GM23248 (cell line): Measurements from ENCODE around the gene LIN28B.

ENCODE experiments used
- EZH2 ChIP-seq: fragments of 200-600 bp; sonication (generic); IDR thresholded peaks from 2 replicates; pipeline ENCODE4 v1.6.1; 2018; ENCODE audit warnings: antibody characterized with exemption, mild to moderate bottlenecking; ENCODE audit not compliant: insufficient read depth, poor library complexity, severe bottlenecking
- EZH2phosphoT487 ChIP-seq: fragments of 200-600 bp; sonication (generic); IDR thresholded peaks from 2 replicates; pipeline ENCODE4 v1.6.1; 2018; ENCODE audit warnings: antibody characterized with exemption, moderate library complexity, mild to moderate bottlenecking, low read depth; ENCODE audit not compliant: insufficient read depth

DNA sequence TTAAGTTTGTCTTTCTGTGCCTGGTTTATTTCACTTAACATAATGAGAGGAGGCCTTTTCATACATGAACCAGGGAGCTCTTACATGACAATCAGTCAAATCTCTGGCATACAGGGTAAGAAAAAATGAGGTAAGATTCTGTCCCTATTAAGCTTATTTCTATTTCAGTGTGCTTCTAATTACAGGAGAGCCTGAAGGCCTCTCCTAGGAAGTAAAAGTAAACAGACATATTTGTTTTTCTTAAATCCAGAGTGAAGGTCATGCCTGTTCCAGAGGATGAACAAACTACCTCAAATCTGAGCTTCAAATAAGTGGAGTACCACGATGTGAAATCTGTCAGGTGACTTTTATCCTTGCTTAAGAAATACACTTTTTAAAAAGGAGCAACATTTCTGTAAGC is 150.3 kb downstream of the LIN28B start:
- TF ChIP-seq EZH2phosphoT487 (no peak), EZH2 (no peak)
